Gastroesophageal sphincter (tissue), 3 donors: Measurements from ENCODE around the gene ZNF567.

Source experiments
- CTCF ChIP-seq, 4 experiments: fragments of 200-600 bp in 2 of 4; fragments of 450-650 bp in 2 of 4; sonication (generic) in 1 of 4; IDR thresholded peaks; one replicate each; pipeline ENCODE4 v1.5.1; 2017 to 2019; ENCODE audit warnings: antibody characterized with exemption in 4 of 4, mild to moderate bottlenecking in 2 of 4, moderate library complexity in 2 of 4
- EP300 ChIP-seq: sonication (generic); formaldehyde crosslinking; IDR thresholded peaks from one replicate; pipeline ENCODE4 v1.6.1; 2017; ENCODE audit warnings: antibody characterized with exemption, mild to moderate bottlenecking

GRCh38 chr19:36638862-36639510 is 48.4 kb upstream of the ZNF567 start:
- TF ChIP-seq EP300 (no peak), CTCF (IDR thresholded peaks at IDR 0.05) (no peak)
